HUDEP-2 (cell line): Measurements from ENCODE around the gene APOBEC3C.
"Not testable (repeated sequence)": the region's sequence is repeated elsewhere in the genome, so short reads cannot be mapped to it uniquely, and the experiment has no call there.

ENCODE experiments used
- DNase-seq, 76 experiments: peaks; one replicate each; lab custom pipeline; 2025; ENCODE audit not compliant: unreplicated experiment in 76 of 76; lab: John Stamatoyannopoulos, UW

APOBEC3C gene

GRCh38 chr22:39055658-39056057 lies 41.6 kb downstream of the APOBEC3C start:
- no peak for DNase-seq

- not testable (repeated sequence) for DNase-seq
Measured at GRCh38 chr22:39061290-39061689, 47.2 kb downstream of the APOBEC3C start.

DNA sequence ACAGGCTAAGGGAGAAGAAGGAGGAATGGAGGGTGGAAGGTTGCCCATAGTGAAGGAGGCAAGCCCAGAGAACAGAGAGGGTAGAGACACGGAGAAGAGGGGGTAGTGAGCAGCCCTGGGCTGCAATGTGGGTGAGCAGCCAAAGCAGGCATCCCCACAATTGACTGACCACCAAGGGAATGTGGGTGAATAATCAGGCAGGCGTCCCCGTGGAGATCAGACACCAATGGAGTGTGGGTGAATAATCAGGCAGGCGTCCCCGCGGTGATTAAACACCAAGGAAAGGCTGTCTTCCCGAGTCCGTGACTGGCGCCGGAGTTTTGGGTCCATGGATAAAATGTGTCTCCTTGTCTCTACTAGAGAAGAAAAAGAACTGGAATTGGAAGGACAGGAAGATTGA lies 47.9 kb downstream of the APOBEC3C start:
- not testable (repeated sequence) for DNase-seq

DNA sequence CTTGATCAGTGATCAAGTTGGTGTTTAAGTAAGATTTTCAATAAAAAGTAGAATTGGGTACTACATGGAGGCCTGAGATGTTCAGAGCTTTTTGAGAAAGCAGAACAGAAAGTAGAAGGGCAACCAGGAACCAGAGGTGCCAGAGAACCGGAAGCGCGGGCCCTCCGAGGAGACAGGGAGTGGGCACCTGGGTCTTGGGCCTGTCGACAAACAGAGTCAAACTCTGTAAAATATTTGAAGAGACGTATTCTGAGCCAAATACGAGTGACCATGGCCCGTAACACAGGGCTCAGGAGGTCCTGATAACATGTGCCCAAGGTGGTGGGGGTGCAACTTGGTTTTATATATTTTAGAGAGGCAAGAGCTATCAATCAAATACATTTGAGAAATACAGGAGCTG lies 49.8 kb downstream of the APOBEC3C start:
- not testable (repeated sequence) for DNase-seq

GRCh38 chr22:39066442-39067276 lies 52.6 kb downstream of the APOBEC3C start:
- DNase-seq, result not testable (repeated sequence)

- no peak for DNase-seq
Measured at GRCh38 chr22:39068033-39068785, 54.2 kb downstream of the APOBEC3C start.
